ENCODE results near the gene MTHFD2L. TPM values are rescaled to one million over a fixed set of nuclear protein-coding genes. Genes with fewer than 3 reads are reported as not detected.

MTHFD2L gene
- 9.9 and 20.2 TPM in 2 replicates for polyA plus RNA-seq

GRCh38 chr4:74157561-74158465 lies at the start of gene MTHFD2L:
MTHFD2L (plus strand) TSS chr4:74158118; CDS start chr4:74158139, 21 bp downstream.

GRCh38 chr4:74308215-74308614 lies 150.3 kb downstream of the MTHFD2L start, which contains the start of gene EPGN:
EPGN (plus strand) TSS chr4:74308470; CDS start chr4:74308534, 64 bp downstream.

Other genes with a start within 250 kb of the MTHFD2L start
- not detected in 2 replicates for gene PF4, start 176.1 kb upstream of the MTHFD2L start, polyA plus RNA-seq
- gene PPBP, start 169.9 kb upstream of the MTHFD2L start, polyA plus RNA-seq: not detected in 2 replicates
- not detected in 2 replicates for gene CXCL5, start 159.4 kb upstream of the MTHFD2L start, polyA plus RNA-seq
- gene CXCL3, start 119.4 kb upstream of the MTHFD2L start, polyA plus RNA-seq: not detected in 2 replicates
- not detected in 2 replicates for gene CXCL2, start 58.9 kb upstream of the MTHFD2L start, polyA plus RNA-seq
- gene EPGN, start 150.4 kb downstream of the MTHFD2L start, polyA plus RNA-seq: not detected in 2 replicates
- gene EREG, start 207.0 kb downstream of the MTHFD2L start, polyA plus RNA-seq: not detected in 2 replicates

Measured in Purkinje cell (primary cell).